A204.1 (cell line): Measurements from ENCODE around the gene ALDH1B1.
"Not testable (repeated sequence)": the region's sequence is repeated elsewhere in the genome, so short reads cannot be mapped to it uniquely, and the experiment has no call there.

Experiments used
- FAIRE-seq: peaks from 2 replicates; lab custom pipeline; 2012; peaks lifted over from hg19 to GRCh38; lab: Jason Lieb, UNC

The ALDH1B1 gene

DNA sequence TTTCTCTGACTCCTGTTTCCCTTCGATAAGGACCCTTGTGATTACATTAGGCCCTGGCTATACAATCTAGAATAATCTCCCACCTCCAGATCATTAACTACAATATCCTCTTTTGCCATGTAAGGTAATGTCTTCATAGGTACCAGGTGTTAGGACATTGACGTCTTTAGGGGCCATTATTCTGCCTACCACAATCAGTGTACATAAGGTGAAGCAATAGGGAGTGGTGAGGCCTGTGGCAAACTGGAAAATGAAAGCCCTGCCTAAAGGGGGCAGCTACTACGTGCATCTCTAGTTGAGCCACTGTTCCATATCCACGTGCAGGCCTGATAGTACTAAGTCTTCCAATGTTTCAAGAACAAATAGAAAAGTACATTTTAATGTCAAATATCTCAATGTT lies 4.8 kb upstream of the ALDH1B1 start:
- FAIRE-seq, result no peak

DNA sequence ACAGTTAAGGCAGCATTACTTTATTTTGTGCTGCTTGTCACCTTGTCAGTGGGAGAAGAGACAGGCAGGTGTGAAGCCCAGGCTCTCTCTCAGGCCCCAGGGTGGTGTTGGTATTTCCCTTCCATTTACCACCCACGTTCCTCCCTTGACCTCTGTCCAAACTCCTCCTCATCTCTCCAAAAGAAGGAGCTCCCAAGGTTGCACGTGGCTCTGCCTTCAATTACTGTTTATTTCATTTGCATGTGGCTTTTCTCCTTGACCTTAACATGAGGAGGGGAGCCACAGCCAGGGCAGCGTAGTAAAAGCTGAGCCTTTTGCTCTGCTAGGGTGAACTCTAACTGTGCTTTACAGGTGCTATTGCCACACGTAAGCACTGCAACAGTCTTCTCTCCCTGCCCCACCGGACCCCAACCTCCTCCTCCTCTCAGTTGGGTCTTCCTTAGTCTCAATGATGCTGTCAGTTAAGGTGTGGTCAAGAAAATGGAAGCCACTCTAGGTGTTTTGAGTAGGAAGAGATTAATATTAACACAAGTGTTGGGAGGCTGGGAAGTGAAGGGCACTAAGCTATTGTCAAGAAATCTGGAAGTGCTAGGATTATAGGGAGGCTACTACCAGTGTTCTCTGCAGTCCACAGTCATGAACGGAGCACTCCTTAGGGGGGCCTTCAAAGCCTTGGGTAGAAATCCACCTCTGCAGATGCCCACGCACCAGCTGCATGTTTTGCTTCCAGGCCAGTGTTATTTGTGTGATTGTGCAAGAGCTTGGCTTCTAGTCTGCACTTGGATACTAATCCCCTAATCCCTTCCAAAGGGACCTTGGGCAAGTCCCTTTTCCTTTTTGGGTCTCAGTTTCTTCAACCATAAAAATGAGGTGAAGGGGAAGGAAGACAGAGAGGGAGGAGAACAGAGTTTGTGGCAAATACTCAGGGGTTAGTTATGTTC lies 3.9 kb upstream of the ALDH1B1 start:
- no peak for FAIRE-seq

DNA sequence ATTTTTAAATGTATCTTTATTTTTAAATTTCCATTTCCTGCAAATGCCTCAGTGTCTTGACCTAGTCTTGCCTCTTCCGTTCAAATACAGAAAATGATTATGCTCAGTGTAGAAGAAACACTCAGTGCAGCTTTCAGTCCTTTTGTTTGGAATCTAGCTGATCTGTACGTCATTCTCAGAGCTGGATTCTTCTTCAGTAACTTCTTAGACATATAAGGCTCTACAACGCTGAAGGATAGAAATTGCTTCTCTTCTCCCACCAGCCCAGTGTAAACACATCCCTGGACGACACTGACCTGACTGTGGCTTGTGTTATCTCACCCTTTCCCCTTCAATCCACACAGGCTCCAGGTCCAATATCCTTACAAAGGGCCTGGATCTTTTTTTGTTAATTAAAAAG lies 3.2 kb upstream of the ALDH1B1 start:
- FAIRE-seq, result no peak

DNA sequence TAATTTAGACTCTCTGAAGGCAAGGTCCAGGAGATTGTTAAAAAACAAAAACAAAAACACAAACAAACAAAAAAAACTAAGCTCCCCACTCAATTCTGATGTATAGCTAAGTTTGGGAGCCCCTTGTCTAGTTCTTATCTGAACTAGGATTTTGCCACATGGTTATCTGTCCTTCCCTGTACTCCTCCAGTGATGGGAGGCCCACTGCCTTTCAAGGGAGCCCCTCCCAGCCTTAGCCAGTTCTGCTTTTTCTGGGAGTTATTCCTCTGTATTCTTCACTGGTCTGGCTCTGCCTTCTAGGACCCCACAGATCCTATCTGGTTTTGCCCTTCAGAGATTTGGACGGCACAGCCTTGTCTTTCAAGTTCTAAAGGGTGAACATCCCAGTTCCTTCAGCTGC lies 2.1 kb upstream of the ALDH1B1 start:
- FAIRE-seq, result no peak

DNA sequence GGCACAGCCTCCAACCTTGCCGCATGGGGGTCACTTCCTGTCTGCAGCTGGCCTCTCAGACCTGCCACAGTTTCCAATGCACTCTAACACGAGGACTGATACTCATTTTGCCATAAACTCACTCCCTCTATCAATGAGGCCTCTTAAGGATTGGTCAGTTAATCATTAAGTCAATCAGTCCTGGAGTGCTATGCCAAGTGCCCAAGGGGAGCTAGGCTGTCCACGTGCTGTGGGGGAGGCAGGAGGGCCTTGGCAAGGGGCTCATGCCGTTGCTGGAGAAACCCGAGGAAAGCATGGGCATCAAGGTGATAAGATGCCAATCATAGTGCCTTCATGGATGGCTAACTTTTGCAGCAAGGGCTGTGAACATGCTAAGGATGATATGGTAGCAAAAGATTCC lies 1.7 kb upstream of the ALDH1B1 start:
- FAIRE-seq, result no peak

DNA sequence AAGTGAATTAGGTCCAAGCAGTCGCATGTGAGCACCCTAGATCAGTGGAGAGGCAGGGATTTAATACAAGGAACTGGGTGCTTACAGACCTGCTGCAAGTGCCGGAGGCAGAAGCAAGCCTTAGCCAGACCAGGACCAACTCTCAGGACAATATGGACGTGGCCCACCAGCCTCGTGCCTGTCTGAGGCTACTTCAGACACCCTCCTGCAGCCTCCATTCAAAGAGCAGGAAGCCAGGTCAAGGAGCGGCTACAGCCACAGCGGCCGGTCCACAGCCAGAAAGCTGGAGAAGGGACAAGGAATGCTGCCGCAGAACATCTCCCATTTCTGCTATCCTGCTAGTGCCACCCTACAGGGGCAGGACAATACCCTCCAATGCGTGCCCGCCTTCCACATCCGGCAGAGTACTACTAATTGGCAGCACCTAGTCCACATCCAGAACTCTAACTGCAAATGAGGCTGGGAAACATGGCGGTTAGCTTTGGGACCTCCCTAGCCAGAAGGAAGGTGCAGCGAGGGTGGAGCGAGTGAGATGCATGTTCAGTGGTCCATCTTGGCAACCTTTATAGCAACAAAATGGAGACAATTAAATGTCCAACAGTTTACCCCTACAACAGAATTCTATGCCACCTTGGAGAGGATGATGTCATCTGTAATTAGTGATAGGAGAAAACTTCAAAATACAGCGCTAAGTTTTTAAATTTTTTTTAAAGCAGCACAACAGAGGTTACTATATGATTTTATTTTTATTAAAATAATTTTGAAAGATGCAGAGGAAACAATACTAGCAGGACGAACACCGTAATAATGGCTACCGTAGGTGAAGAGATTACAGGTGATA lies 1.0 kb upstream of the ALDH1B1 start:
- FAIRE-seq, result no peak

DNA sequence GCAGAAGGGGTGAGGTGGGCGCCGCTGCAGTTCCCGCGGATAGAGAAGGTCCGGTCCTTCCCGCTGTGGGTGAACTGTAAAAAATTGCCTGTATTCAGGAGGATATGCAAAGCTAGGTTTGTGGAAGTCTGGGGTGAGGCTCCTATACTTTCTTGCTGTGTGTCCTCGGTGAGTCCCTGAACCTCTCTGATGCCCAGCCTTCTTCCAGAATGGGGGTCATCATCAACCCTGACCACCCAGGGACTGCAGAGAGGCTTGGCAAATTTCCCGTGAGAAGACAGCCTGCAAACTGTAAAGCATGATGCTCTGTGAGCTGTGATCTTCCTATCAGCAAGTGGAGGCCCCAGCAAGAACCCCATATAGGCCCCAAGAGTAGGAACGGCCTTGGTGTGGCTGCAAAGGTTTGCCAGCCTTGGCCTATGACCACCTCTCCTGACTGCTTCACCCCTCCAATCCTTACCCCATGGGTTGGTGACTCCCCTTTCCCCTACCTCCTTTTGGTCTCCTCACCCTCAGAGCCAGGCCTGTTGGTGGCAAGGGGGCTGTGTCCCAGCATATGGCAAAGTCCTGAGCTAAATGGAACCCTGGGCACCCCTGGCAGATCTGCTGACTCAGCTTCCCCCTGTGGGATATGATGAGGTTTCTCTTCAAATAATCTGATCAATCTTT lies 760 bp downstream of the ALDH1B1 start:
- no peak for FAIRE-seq

DNA sequence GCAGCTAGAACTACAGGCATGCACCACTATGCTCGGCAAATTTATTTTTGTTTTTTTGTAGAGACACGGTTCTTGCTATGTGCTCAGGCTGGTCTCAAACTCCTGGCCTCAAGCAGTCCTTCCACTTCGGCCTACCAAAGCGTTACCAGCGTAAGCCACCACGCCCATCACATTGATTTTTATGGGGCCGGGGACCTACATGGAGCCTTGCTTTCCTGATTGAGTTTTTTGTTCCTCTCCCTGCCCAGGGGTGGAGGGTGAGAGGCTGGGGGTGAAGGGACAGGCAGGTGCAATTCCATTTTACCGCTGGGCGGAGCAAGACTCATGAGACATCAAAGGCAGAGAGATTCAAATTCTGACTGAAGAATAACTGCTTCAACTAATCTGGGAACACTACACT lies 1.9 kb downstream of the ALDH1B1 start:
- no peak for FAIRE-seq

DNA sequence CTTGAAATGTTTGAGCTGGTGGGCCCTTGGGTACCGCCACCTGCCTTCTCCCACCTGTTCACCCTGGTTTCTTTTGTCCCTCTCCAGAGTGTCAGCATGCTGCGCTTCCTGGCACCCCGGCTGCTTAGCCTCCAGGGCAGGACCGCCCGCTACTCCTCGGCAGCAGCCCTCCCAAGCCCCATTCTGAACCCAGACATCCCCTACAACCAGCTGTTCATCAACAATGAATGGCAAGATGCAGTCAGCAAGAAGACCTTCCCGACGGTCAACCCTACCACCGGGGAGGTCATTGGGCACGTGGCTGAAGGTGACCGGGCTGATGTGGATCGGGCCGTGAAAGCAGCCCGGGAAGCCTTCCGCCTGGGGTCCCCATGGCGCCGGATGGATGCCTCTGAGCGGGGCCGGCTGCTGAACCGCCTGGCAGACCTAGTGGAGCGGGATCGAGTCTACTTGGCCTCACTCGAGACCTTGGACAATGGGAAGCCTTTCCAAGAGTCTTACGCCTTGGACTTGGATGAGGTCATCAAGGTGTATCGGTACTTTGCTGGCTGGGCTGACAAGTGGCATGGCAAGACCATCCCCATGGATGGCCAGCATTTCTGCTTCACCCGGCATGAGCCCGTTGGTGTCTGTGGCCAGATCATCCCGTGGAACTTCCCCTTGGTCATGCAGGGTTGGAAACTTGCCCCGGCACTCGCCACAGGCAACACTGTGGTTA lies 3.3 kb downstream of the ALDH1B1 start:
- FAIRE-seq, result no peak

DNA sequence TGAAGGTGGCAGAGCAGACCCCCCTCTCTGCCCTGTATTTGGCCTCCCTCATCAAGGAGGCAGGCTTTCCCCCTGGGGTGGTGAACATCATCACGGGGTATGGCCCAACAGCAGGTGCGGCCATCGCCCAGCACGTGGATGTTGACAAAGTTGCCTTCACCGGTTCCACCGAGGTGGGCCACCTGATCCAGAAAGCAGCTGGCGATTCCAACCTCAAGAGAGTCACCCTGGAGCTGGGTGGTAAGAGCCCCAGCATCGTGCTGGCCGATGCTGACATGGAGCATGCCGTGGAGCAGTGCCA lies 3.8 kb downstream of the ALDH1B1 start:
- FAIRE-seq, result no peak

DNA sequence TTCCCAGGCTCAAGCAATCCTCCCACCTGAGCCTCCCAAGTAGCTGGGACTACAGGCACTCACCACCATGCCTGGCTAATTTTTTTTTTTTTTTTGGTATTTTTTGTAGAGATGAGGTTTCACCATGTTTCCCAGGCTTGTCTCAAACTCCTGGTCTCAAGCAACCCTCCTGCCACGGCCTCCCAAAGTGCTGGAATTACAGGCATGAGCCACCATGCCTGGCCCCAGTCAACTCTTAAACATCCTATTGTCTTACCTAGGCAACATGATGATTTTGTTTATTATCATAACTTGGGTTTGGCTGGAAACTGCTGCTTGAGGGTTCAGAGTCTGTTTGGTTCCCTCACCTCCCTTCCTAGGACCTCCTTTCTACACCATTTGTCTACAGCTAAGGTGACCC lies 6.7 kb downstream of the ALDH1B1 start:
- FAIRE-seq, result not testable (repeated sequence)

DNA sequence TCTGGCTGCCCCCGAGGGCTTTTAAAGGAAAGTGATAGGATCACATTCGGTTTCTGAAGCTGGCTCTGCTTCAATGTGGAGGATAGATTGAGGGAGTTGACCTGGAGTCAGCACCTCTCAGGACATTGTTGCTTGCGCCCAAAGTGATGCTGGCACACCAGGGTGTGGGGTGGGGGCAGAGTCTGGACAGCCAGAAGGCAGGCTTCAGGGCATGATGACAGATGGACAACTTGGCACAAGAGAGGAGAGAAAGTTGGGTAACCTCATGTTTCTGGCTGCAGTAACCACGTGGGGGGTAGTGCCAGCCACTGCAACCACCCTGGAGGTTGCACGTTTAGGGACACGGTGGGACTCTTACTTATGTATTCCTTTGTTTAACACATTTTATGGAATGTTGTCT lies 9.5 kb downstream of the ALDH1B1 start:
- FAIRE-seq, result no peak

DNA sequence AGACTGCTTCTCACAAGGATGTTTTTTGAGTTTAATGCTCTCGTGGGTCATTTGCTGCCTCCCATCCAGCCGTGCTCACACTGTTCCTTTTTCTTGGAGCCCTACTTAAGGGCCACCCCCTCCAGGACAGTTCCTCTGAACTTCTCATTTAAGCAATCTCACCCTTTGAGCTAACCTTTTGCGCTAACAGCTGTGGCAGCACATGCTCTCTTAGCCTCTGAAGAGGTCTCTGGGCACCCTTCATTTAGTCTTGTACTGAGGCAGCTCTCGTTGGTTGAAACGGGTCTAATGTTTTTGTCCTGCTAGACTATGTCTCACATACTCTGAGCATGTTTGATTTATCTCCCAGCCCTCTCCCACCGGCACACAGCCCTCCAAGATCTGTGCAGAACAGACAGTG lies 11.8 kb downstream of the ALDH1B1 start:
- FAIRE-seq, result no peak

DNA sequence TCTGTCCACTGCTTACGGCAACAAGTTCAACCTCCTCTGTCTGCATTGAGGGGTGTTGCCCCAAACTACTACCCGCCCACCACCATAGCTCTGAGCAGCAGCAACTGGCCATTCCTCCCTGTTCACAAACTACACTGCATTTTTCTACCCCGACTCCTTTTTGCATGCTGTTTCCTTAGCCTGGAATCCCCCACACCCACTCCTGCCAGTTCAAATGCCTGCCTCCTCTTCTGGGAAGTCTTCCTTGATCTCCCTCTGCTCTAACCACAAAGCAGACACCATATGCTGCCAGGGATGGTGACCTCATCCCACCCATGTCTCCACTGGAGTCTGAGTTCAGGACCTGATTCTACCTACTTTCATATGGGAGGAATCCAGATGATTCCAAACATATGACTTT lies 13.3 kb downstream of the ALDH1B1 start:
- FAIRE-seq, result no peak

DNA sequence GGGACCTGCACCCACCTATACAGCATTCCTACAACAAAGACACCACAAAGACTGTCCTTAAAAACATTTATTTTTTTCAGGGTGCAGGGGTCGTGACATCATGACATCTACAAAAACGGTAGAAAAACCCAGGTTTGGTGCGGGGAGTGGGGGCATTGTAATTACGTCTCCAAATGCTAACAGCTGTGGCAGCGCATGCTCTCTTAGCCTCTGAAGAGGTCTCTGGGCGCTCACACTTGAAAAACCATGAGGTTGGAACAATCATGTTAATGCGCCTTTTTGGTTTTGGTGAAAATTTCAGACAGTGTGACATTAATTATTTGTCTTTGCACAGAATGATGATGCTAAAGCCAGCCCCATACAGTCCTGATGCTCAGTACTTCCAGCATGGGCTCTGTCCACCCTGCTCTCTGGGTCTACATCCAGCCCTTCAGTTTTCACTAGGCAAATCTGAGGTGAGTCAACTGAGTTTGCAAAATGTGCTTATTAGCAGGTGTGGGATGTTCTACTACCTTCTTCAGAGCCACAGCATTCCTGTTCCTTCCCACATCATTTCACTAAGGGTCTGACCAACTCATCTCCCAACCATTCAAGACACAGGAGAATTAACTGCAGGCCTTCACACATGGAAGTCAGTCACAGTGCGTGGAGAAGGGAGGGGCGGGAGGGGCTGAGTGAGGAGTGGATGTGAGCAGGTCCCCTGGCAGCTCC lies 14.1 kb downstream of the ALDH1B1 start:
- no peak for FAIRE-seq

DNA sequence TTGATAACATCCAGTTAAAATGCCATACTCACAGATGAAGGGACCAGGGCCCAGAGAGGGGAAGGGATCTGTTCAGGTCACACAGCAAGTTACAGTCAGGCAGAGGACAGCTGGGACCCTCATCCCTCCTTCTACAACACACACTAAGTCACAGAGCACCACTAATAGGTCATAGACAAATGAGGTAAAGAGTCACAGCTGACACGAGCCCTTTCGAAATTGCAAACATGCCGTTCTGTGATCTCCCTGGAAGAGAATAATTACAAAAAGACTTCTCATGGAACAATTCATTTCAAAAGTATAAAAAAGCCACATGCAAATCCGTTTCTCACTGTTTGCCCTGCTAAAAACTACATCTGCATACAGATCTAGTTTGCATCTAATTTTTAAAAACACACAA lies 16.2 kb downstream of the ALDH1B1 start:
- FAIRE-seq, result no peak

DNA sequence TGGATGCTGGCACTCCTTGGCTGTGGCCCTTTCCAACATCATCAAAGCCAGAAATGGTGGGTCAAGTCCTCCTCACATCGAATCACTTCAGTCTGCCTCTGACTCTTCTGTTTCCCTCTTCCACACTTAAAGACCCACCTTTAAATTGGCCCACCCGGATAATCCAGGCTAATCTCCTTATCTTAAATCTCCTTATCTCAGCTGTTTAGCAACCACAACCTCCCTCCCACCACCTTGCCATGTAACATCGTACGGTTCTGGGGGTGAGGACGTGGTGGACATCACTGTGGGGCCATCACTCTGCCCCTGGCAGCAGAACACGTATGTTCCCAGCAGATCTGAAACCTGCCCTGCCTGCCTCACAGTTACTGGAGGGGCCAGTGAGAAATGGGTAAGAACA lies 20.2 kb downstream of the ALDH1B1 start:
- FAIRE-seq, result no peak

DNA sequence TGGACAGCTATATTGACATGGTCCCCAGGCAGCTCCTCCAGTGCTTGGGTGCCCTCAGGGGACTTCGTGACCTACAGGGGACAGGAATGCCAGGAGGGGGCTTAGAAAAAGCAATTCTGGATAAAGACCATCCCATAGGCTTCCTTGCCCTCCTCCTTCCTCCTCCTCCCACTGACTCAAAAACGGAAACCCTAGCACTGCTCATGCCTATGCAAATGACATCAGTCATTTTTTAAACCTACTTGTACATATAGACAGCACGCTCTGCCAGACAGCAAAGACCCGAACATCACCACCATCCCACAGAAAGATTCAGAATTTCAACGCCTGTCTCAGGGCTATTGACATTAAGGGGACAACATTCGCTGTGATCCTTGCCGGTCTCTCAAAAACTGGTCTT lies 20.8 kb downstream of the ALDH1B1 start:
- no peak for FAIRE-seq

DNA sequence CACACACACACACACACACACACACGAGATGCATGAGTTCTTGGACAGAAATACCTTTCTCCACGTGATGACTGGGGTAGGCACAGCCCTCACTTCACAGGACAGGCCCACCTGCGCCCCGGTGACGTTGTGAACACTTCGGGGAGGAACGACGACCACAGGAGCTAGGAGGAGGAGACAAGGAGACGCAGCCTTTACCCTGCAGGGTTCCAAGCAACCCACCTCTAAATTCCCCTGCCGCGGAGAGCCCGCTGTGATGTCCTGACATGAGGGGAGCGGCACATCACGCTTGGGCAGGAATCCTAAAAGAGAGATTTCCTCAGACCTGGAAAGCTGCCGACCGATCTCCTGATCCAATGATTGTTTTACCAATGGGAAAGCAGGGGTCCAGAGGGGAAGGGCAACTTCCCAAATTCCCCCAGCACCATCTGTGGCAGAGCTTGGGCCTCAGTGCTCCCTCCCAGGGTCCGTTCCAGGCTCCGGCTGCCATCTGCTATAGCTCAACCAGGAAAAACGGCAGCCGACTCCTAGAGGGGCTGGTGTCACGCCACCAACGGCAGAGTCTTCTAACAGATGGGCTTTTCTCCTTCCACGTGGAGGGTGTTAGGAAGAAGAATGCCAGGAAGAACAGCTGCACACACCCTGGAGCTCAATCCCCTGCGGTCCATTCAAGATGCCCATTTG lies 21.7 kb downstream of the ALDH1B1 start:
- FAIRE-seq, result no peak

DNA sequence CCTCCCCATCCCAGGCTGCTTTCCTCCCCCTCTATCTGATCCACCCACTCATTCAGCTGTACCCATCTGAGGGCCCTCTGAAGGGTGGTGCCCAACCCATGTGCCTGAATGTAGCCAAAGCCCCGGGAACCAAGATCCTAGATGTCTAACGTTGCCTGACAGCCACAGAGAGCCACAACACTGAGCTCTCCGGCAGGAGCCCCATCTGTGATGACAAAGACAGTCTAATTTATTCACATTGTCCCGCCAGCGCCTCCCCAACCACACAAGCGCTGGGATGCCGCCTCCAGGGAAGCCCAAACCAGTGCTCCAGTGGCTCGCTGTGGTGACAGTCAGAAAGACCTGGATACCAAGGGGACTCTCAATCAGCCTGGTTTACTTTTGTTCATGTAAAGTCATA lies 23.4 kb downstream of the ALDH1B1 start:
- no peak for FAIRE-seq

DNA sequence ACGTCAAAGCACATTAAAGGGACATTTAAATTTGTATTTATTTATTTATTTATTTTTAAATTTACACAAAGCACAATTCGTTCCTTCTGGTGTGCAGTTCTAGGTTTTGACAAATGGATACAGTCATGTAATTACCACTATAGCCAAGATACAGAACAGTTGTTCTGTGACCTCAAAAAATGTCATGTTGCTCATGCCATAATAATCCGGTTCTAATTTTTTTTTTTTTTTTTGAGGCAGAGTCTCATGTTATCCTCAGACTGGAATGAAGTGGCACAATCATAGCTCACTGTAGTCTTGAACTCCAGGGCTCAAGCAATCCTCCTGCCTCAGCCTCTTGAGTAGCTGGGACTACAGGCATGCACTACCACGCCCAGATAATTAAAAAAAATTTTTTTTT lies 24.0 kb downstream of the ALDH1B1 start:
- FAIRE-seq, result no peak
